HG03135 (cell line): ENCODE measurements around the gene SEMA5A.

Source experiments
- ATAC-seq: cut with Tn5 transposase; IDR thresholded peaks from one replicate; pipeline ENCODE4 v1.9.1; 2021; ENCODE audit warnings: mild to moderate bottlenecking, moderate library complexity; ENCODE audit not compliant: unreplicated experiment

SEMA5A gene

DNA sequence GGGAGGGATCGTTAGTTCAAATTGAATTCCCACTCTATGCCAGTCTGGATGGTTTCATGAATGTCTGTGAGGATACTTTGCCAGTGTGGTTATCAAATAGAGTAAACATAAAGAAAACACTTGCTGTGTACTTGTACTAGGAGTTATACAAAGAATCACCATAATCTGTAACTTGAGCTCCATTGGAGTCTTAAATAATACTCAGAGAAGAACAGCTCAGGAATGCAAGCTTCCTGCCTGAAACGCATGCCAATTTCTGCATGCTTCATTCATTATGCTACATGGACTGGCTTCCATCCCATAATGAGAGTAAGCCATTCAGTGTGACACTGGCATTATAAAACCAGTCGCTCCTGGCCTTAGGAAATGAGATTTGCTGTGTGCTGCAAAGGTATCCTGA lies 351.4 kb downstream of the SEMA5A start:
- ATAC-seq, result no peak

DNA sequence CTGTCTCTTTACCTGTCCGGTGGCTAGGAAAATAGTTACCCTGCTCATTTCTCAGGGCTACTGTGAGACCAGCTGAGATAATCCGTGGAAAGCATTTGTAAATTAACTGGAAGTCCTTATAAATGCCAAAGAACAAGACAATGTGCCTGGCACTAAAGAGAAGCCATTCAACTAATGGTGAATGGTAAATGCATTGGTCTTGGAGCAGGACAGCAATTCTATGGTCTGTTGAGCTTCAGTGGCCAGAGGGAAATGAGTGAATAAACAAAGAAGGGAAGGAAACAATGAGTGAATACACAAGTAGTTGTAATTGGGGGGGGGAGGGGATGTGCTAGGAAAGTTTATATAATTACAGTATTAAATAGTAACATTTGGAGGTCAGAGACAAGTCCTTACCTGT lies 353.6 kb downstream of the SEMA5A start:
- no peak for ATAC-seq

DNA sequence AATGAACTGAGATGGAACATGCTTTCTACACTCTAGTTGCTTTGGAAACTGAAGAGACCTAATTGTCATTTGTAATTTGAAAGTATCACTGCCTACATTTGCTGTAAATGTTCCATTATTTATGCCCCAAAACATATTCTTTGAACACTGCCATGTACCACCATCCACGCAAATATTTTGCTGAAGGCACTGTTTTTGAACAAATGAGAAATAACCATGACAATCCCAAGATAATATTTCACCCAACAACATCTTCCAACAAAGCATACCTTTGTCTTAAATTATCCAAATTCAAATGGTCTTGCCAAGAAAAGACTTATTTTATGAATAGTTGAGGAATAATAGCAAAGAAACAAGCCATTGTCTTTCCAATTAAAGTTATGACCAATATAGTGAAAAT lies 356.2 kb downstream of the SEMA5A start:
- no peak for ATAC-seq

DNA sequence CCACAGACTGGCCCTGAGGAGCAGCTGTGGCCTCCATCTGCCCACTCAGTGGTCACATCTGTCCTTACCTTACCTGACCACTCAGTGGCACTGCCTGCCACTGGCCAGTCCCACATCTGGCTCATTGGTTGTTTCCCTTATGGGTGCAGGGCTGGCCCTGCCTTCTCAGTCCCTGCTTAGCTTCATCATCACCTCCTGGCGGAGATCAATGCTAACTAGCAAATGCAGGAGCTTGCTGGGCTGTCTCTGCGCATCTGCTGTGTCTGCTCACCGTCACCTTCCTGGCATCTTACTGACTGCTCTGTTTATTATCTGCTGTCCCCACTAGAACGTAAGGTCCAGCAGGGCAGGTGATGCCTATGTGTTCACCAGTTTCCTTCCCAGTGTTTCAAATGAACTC lies 356.9 kb downstream of the SEMA5A start:
- ATAC-seq, result no peak

- no peak for ATAC-seq
Measured at GRCh38 chr5:9188131-9188530, 357.7 kb downstream of the SEMA5A start.

GRCh38 chr5:9187614-9188013 lies 358.3 kb downstream of the SEMA5A start:
- ATAC-seq, result no peak

DNA sequence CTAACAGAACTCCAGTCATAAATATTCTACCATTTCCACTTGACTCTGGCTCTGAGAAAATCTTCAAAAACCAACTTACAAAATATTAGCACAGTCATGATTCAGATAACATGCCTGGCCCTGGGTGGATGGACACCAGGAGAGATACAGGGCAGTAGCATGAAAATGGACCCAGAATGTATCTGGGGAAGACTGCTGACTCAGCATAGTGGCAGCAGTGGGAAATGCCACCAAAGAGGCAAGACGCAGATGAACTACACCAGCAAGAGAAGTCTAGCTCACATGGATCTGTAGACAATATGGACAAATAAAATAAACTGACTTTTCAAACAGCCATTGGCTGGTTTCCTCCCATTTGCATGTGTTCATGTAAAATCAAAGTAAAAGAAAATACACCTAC lies 359.8 kb downstream of the SEMA5A start:
- no peak for ATAC-seq

DNA sequence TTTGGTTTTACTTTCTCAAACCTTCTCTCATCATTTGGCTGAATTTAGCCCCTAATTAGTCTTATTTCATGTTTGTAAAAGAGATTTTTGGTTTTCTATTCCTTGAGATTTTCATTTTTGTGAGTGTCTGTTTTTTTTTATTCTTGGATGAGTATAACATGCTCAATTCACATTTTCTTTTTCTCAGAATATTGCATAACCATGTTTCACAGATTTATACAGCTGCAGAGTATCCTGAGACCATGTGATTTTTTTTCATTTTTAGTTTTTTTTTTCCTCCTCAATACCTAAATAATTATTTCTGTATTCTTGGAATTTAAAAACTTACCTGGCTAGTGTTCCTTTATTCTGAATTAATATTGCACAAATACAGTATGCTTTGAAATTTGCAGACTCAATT lies 361.9 kb downstream of the SEMA5A start:
- no peak for ATAC-seq

- ATAC-seq, result no peak
Measured at GRCh38 chr5:9182899-9183695, 362.8 kb downstream of the SEMA5A start.

GRCh38 chr5:9176641-9177040 lies 369.2 kb downstream of the SEMA5A start:
- ATAC-seq, result no peak

- no peak for ATAC-seq
Measured at GRCh38 chr5:9174446-9174845, 371.4 kb downstream of the SEMA5A start.

- ATAC-seq, result no peak
Measured at GRCh38 chr5:9173281-9174048, 372.4 kb downstream of the SEMA5A start.

DNA sequence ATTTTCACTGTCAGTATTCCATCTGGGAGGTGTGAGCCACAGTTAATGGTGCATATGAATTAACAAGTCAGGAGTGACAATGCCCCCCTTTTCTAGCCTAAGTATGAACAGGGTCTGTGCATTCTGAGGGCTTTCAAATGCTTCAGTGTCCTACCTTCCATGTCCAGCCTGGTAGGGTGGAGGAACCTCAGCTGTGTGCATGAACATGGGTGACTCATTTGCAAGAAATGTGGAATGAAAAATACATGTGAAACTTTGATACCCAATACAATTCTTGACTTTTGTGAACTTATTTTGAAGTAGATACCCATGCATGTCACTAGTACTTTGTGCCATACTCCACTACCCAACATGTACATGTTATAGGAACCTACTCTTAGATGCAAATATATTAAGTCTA lies 375.8 kb downstream of the SEMA5A start:
- no peak for ATAC-seq

DNA sequence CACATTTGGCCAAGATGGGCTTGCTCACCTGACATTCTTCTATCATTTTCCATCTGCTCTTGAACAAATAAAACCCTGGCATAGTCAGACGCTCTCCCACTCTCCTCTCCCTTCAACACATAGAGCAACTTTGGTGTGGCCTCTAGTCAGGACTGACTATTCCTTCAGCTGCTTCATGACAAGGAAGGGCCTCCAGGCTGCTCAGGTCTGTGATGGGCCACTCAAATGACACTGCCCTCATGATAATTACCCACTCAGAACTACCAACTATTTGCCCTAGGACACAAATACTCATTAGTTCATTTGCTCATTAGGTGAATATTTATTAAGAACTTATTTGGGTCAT lies 376.3 kb downstream of the SEMA5A start:
- ATAC-seq, result no peak

- no peak for ATAC-seq
Measured at GRCh38 chr5:9168791-9169556, 376.9 kb downstream of the SEMA5A start.

GRCh38 chr5:9166202-9167112 lies 379.4 kb downstream of the SEMA5A start:
- no peak for ATAC-seq

DNA sequence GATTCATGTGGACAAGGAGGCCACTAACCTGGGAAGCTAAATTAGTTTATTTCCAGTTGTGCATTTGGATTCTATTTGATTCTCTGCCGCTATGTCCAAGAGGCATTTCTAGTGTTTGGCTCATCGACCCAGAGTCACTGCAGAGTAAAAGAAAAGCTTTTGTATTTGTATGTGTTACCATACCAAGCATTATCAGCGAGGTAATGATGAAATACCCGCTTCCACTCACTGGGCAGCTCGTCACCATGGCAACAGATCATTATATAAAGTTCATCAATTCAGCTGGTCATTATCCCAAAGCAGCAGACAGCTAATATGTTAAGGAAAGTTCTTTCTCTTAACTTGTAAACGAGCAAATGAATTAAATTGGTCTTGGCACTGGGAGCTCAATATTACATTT lies 380.3 kb downstream of the SEMA5A start:
- no peak for ATAC-seq

GRCh38 chr5:9160747-9161146 lies 385.1 kb downstream of the SEMA5A start:
- ATAC-seq, result no peak

GRCh38 chr5:9157811-9158210 lies 388.1 kb downstream of the SEMA5A start:
- ATAC-seq, result no peak

DNA sequence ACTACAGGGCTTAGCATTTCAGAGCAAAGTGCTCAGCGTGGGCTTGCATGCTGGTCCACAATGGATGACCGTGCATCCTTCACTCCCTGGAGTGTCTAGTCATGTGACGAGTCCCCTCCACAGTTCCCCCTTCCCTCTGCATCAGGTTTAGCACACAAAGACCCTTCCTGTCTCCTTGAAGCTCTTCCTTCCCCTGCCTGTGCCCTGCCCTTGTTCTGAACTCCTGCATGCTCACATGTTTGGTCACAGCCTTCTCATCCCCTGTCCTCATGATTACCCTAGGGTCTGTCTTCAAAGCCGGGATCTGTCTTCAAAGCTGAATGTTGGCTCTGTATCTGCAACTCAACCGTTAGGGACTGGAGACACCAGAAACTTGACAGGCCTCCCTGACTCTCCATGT lies 388.9 kb downstream of the SEMA5A start:
- ATAC-seq, result no peak

GRCh38 chr5:9156282-9156681 lies 389.6 kb downstream of the SEMA5A start:
- no peak for ATAC-seq
